Epithelial cell of esophagus (primary cell): Measurements from ENCODE around the gene TMC4.
"Not testable (repeated sequence)": the region's sequence is repeated elsewhere in the genome, so short reads cannot be mapped to it uniquely, and the experiment has no call there.

Source experiments
- DNase-seq: peaks from one replicate; pipeline ENCODE4 v3.0.0; 2010; ENCODE audit warnings: low read depth
- H3K4me3 ChIP-seq: 2 replicates; pipeline ENCODE4 v1.5.1; 2011; ENCODE audit warnings: mild to moderate bottlenecking, low read length, control low read depth
- CTCF ChIP-seq: IDR thresholded peaks from 2 replicates; pipeline ENCODE4 v1.5.1; 2011; ENCODE audit warnings: low read depth, mild to moderate bottlenecking, low read length, control low read depth, inconsistent platforms; ENCODE audit not compliant: insufficient read depth; ENCODE audit errors: missing control alignments

The TMC4 gene

DNA sequence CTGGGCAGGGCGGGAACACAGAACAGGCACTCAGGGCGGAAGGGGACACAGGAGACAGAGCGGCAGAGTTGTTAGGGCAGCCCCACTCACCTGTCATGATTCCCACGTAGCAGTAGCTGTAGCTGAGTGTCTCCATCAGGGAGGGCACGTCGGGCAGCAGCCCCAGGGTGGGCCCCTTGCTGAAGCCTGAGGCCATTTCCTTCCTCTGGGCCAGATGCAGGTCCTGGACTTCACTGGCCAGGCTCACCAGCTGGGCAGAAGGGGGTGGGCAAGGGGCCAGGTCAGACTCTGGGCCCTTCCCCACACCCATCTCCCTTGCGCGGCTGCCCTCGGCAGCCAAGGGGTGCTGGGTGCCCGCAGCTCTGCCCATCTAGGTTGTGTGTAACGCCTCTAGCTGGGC is 10.5 kb upstream of the TMC4 start:
- TF ChIP-seq CTCF: no peak
- H3K4me3 ChIP-seq: no peak overlapping the region
- no peak for DNase-seq

DNA sequence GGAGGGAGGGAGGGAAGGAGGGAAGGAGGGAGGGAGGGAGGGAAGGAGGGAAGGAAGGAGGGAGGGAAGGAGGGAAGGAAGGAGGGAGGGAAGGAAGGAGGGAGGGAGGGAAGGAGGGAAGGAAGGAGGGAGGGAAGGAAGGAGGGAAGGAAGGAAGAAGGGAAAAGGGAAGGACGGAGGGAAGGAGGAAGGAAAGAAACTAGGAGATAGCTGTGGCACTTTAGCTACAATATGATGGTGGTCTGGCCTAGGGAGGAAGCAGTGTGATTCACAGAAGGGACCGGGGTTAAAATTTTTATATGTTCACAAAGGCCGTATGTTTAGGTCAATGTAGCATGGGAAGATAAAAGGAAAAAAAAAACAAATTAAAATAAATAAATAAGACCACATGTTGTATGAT is 8.9 kb upstream of the TMC4 start:
- not testable (repeated sequence) for DNase-seq, H3K4me3 ChIP-seq

DNA sequence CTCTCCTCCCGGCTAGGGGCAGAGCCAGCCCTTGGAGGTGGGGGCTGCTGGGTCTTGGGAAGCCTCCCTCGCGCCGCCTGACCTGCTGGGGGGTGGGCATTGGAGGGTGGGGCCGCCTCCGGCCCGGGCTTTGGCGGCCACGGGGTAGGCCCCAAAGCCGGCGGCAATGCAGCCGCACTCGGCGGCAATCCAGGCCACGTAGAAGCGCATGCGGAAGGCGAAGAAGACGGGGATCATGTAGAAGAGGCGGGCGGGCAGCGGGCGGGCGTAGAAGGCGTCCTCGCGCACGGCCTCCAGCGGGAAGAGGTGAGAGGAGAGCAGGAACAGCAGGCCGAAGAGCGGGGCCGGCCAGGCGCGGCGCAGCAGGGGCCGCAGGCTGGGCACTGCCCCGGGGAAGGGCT is 7.7 kb upstream of the TMC4 start:
- H3K4me3 ChIP-seq: no peak overlapping the region
- DNase-seq: no peak
- TF ChIP-seq CTCF: no peak

DNA sequence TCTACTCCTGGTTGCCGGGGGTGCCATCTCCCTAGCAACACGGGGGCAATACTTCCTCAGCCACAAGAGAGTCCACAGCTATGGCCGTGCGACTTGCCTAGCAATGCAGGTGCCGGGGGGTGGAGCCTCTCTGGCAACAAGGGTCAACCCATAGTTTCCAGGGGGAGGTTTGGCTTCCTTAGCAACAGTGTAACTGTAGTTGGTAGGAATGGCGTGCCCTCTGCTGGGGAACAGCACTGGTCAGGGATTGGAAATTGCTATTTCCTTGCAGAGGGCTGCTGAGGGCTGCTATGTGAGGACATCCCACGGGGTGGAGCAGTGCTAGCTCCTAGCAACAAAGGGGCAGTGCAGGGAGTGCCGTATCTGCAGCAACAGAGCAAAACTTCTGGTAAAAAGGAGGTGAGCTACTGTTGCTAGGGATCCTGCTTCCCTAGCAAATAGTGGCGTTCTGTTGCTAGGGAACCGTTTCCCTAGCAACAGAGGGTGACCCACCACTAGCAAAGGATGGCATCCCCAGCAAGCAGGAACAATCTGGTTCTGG is 7.0 kb upstream of the TMC4 start:
- no peak overlapping the region for H3K4me3 ChIP-seq
- DNase-seq: peak; percentile 63
- peak; percentile 47 for TF ChIP-seq CTCF

DNA sequence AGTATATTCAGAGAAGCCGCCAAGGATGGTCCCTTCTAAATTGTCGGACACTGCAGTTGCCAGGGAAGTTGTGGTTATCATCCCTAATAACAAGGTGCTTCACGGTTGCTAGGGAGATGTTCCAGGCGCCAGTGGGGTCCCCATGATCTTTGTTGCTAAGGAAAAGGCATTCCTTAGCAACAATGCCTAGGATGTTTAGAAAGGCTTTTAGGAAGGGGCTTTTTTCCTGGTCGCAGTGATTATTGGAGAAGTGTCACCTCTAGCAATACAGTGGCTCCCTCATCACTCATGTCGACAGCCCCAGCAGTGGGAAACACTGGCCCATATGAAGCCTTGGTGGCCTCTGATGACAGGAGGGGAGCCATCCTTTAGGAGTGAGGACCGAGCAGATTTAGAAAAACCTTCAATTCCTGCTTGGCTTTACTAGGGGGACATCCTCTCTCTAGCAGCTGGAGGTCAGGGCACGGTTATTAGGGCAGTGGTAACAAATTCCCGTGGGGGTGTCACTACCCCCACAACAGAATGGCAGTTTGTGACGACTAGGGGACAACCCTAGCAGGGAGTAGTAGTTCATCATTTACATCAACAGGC is 6.4 kb upstream of the TMC4 start:
- no peak for TF ChIP-seq CTCF
- no peak for DNase-seq
- H3K4me3 ChIP-seq: no peak overlapping the region

GRCh38 chr19:54178581-54179261 is 5.8 kb upstream of the TMC4 start:
- TF ChIP-seq CTCF: no peak
- H3K4me3 ChIP-seq: no peak overlapping the region
- no peak for DNase-seq

DNA sequence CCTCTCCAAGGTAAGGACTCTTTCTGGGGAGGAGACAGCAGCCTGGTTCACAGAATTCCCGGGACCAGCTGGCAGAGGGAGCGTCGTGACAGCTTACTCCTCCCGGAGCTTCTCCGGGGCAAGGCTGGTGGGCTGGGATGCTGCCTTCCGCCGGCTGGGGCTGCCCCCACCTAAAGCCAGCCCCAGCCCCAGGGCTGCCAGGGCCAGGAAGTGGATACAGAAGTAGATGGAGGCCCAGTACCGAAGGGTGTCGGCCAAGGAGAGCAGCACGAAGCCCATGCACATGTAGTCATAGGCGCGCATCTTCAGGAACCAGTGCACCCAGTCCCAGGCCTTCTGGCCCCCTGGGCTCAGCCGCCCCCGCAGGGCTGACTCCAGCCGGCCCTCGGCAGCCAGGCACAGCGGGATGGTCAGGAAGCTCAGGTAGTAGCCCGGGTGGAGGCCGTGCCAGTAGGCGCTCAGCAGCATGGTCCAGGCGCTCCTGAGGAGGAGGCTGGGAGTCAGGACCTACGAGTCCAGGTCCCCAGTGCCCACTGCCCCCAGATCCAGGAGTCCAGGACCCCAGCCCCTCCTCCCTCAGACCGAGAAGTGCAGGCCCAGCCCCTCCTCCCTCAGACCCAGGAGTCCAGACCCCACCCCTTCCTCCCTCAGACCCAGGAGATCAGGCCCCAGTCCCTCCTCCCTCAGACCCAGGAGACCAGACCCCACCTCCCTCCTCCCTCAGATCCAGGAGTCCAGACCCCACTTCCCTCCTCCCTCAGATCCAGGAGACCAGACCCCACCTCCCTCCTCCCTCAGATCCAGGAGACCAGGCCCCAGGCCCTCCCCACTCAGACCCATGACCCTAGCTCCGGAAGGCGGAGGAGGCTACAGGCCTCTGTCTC is 1.2 kb upstream of the TMC4 start:
- TF ChIP-seq CTCF: no peak
- H3K4me3 ChIP-seq: no peak overlapping the region
- DNase-seq: no peak
